H1 (cell line): ENCODE results near the gene GNG7.
"Not testable (repeated sequence)": the region's sequence is repeated elsewhere in the genome, so short reads cannot be mapped to it uniquely, and the experiment has no call there.

Experiments used
- EP300 ChIP-seq, 2 experiments: IDR thresholded peaks; 1 replicate in 1 of 2; 2 replicates in 1 of 2; pipeline ENCODE4 v1.6.1; 2011 to 2012; ENCODE audit warnings: low read depth in 2 of 2, low read length in 2 of 2, mild to moderate bottlenecking in 2 of 2, borderline replicate concordance in 1 of 2, inconsistent platforms in 1 of 2, moderate library complexity in 1 of 2
- TEAD4 ChIP-seq: IDR thresholded peaks from 2 replicates; pipeline ENCODE4 v1.6.1; 2012; ENCODE audit warnings: low read depth, low read length, inconsistent platforms, mixed read lengths
- TF ChIP-seq, protein P1 (sequence below), 3 experiments: IDR thresholded peaks; 1 replicate in 2 of 3; 2 replicates in 1 of 3; pipeline versions ENCODE4 v1.5.1 to v1.6.1; 2011; ENCODE audit warnings: low read length in 3 of 3, mild to moderate bottlenecking in 3 of 3, inconsistent platforms in 2 of 3, low read depth in 1 of 3, moderate library complexity in 1 of 3; ENCODE audit not compliant: insufficient read depth in 1 of 3; ENCODE audit errors: control extremely low read depth in 1 of 3
- TF ChIP-seq, protein P2 (sequence below): fragments of 300-600 bp; sonication (generic); IDR thresholded peaks from 2 replicates; pipeline ENCODE4 v1.7.1; 2012; ENCODE audit warnings: low read length, moderate library complexity, mild to moderate bottlenecking, inconsistent platforms; ENCODE audit not compliant: insufficient replicate concordance

DNA sequence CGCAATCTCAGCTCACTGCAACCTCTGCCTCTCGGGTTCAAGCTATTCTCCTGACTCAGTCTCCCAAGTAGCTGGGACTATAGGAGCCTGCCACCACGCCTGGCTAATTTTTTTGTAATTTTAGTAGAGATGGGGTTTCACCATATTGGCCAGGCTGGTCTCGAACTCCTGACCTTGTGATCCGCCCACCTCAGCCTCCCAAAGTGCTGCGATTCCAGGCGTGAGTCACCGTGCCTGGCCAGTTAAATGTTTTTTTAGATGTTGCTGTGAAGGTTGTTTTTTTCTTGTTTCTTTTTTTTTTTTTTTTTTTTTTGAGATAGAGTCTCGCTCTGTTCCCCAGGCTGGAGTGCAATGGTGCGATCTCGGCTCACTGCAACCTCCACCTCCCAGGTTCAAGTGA lies 183.6 kb downstream of the GNG7 start:
- TF ChIP-seq, protein P1, sequence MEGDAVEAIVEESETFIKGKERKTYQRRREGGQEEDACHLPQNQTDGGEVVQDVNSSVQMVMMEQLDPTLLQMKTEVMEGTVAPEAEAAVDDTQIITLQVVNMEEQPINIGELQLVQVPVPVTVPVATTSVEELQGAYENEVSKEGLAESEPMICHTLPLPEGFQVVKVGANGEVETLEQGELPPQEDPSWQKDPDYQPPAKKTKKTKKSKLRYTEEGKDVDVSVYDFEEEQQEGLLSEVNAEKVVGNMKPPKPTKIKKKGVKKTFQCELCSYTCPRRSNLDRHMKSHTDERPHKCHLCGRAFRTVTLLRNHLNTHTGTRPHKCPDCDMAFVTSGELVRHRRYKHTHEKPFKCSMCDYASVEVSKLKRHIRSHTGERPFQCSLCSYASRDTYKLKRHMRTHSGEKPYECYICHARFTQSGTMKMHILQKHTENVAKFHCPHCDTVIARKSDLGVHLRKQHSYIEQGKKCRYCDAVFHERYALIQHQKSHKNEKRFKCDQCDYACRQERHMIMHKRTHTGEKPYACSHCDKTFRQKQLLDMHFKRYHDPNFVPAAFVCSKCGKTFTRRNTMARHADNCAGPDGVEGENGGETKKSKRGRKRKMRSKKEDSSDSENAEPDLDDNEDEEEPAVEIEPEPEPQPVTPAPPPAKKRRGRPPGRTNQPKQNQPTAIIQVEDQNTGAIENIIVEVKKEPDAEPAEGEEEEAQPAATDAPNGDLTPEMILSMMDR (IDR thresholded peaks at IDR 0.05; ENCODE audit: control extremely low read depth in 1 of 3, insufficient read depth in 1 of 3, low read depth in 1 of 3, low read length in 3 of 3), result not testable (repeated sequence)
- TF ChIP-seq, protein P2, sequence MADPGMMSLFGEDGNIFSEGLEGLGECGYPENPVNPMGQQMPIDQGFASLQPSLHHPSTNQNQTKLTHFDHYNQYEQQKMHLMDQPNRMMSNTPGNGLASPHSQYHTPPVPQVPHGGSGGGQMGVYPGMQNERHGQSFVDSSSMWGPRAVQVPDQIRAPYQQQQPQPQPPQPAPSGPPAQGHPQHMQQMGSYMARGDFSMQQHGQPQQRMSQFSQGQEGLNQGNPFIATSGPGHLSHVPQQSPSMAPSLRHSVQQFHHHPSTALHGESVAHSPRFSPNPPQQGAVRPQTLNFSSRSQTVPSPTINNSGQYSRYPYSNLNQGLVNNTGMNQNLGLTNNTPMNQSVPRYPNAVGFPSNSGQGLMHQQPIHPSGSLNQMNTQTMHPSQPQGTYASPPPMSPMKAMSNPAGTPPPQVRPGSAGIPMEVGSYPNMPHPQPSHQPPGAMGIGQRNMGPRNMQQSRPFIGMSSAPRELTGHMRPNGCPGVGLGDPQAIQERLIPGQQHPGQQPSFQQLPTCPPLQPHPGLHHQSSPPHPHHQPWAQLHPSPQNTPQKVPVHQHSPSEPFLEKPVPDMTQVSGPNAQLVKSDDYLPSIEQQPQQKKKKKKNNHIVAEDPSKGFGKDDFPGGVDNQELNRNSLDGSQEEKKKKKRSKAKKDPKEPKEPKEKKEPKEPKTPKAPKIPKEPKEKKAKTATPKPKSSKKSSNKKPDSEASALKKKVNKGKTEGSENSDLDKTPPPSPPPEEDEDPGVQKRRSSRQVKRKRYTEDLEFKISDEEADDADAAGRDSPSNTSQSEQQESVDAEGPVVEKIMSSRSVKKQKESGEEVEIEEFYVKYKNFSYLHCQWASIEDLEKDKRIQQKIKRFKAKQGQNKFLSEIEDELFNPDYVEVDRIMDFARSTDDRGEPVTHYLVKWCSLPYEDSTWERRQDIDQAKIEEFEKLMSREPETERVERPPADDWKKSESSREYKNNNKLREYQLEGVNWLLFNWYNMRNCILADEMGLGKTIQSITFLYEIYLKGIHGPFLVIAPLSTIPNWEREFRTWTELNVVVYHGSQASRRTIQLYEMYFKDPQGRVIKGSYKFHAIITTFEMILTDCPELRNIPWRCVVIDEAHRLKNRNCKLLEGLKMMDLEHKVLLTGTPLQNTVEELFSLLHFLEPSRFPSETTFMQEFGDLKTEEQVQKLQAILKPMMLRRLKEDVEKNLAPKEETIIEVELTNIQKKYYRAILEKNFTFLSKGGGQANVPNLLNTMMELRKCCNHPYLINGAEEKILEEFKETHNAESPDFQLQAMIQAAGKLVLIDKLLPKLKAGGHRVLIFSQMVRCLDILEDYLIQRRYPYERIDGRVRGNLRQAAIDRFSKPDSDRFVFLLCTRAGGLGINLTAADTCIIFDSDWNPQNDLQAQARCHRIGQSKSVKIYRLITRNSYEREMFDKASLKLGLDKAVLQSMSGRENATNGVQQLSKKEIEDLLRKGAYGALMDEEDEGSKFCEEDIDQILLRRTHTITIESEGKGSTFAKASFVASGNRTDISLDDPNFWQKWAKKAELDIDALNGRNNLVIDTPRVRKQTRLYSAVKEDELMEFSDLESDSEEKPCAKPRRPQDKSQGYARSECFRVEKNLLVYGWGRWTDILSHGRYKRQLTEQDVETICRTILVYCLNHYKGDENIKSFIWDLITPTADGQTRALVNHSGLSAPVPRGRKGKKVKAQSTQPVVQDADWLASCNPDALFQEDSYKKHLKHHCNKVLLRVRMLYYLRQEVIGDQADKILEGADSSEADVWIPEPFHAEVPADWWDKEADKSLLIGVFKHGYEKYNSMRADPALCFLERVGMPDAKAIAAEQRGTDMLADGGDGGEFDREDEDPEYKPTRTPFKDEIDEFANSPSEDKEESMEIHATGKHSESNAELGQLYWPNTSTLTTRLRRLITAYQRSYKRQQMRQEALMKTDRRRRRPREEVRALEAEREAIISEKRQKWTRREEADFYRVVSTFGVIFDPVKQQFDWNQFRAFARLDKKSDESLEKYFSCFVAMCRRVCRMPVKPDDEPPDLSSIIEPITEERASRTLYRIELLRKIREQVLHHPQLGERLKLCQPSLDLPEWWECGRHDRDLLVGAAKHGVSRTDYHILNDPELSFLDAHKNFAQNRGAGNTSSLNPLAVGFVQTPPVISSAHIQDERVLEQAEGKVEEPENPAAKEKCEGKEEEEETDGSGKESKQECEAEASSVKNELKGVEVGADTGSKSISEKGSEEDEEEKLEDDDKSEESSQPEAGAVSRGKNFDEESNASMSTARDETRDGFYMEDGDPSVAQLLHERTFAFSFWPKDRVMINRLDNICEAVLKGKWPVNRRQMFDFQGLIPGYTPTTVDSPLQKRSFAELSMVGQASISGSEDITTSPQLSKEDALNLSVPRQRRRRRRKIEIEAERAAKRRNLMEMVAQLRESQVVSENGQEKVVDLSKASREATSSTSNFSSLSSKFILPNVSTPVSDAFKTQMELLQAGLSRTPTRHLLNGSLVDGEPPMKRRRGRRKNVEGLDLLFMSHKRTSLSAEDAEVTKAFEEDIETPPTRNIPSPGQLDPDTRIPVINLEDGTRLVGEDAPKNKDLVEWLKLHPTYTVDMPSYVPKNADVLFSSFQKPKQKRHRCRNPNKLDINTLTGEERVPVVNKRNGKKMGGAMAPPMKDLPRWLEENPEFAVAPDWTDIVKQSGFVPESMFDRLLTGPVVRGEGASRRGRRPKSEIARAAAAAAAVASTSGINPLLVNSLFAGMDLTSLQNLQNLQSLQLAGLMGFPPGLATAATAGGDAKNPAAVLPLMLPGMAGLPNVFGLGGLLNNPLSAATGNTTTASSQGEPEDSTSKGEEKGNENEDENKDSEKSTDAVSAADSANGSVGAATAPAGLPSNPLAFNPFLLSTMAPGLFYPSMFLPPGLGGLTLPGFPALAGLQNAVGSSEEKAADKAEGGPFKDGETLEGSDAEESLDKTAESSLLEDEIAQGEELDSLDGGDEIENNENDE, result not testable (repeated sequence)
- TF ChIP-seq TEAD4; EP300 (IDR thresholded peaks at IDR 0.05; ENCODE audit: borderline replicate concordance in 1 of 2, low read depth in 2 of 2, low read length in 2 of 2): not testable (repeated sequence)
